Endothelial cell of umbilical vein (primary cell): ENCODE measurements around the gene GSDMA. TPM values are rescaled to one million over a fixed set of nuclear protein-coding genes. Genes with fewer than 3 reads are reported as not detected.

Experiments used
- BruUV-seq: library from RNA; stranded (reverse); fragments of 400-500 nt; replicated peaks from 2 replicates; lab custom pipeline; 2021; lab: Mats Ljungman, UMichigan
- CTCF ChIA-PET: fragments of 300-600, 350-600 bp; sonication (Branson Sonifier 250); formaldehyde crosslinking; loops from one replicate; lab custom pipeline; 2021; ENCODE audit warnings: antibody characterized with exemption, inconsistent platforms; lab: Charles Lee
- POLR2A ChIA-PET: fragments of 300-600, 350-600 bp; sonication (Branson Sonifier 250); formaldehyde crosslinking; loops from one replicate; lab custom pipeline; 2021; ENCODE audit warnings: antibody characterized with exemption, inconsistent platforms; lab: Charles Lee
- DNase-seq: peaks from one replicate; pipeline ENCODE4 v3.0.0-alpha.2; 2011; ENCODE audit warnings: low read depth, low spot score
- FAIRE-seq: peaks from 2 replicates; lab custom pipeline; 2011; peaks lifted over from hg19 to GRCh38; lab: Jason Lieb, UNC
- H2AFZ ChIP-seq: 2 replicates; pipeline ENCODE4 v1.6.0; 2012; ENCODE audit warnings: low read depth, low read length, control low read depth, inconsistent platforms
- H3K27ac ChIP-seq: 2 replicates; pipeline ENCODE4 v1.5.1; 2011; ENCODE audit warnings: low read depth, mild to moderate bottlenecking, control low read depth, low read length, moderate library complexity; ENCODE audit not compliant: insufficient read depth
- H3K27me3 ChIP-seq, 2 experiments: 2 replicates each; pipeline versions ENCODE4 v1.6.0 to v1.6.1; 2011; ENCODE audit warnings: low read length in 2 of 2, mixed read lengths in 1 of 2; ENCODE audit not compliant: control insufficient read depth in 2 of 2, insufficient read depth in 2 of 2
- H3K36me3 ChIP-seq, 2 experiments: 2 replicates in 1 of 2; 3 replicates in 1 of 2; pipeline ENCODE4 v1.5.1; 2011; ENCODE audit warnings: low read length in 2 of 2, mild to moderate bottlenecking in 1 of 2, moderate library complexity in 1 of 2; ENCODE audit not compliant: control insufficient read depth in 2 of 2, insufficient read depth in 2 of 2; ENCODE audit errors: extremely low read depth in 1 of 2
- H3K4me1 ChIP-seq: 3 replicates; pipeline ENCODE4 v1.5.1; 2011; ENCODE audit warnings: mild to moderate bottlenecking, low read length; ENCODE audit not compliant: control insufficient read depth, insufficient read depth; ENCODE audit errors: extremely low read depth
- H3K4me2 ChIP-seq: 2 replicates; pipeline ENCODE4 v1.6.1; 2011; ENCODE audit warnings: low read length, control low read depth, mixed read lengths; ENCODE audit not compliant: insufficient read depth
- H3K4me3 ChIP-seq, 3 experiments: fragments of 200-600 bp in 1 of 3; sonication (generic), shearing (Covaris generic) in 1 of 3; replicated peaks in 1 of 3; 2 replicates each; pipeline ENCODE4 v1.5.1; 2011 to 2016; ENCODE audit warnings: control low read depth in 3 of 3, low read length in 3 of 3, mild to moderate bottlenecking in 2 of 3, inconsistent platforms in 1 of 3, low read depth in 1 of 3, moderate library complexity in 1 of 3; ENCODE audit not compliant: insufficient read depth in 1 of 3
- H3K79me2 ChIP-seq: 2 replicates; pipeline ENCODE4 v1.6.0; 2012; ENCODE audit warnings: low read length, inconsistent platforms; ENCODE audit not compliant: control insufficient read depth, insufficient read depth
- H3K9ac ChIP-seq: replicated peaks from 2 replicates; pipeline ENCODE3; 2011; ENCODE audit warnings: low read length, control low read depth; ENCODE audit not compliant: insufficient read depth; ENCODE audit errors: extremely low read depth
- H3K9me1 ChIP-seq: replicated peaks from 3 replicates; pipeline ENCODE4 v1.6.0; 2011; ENCODE audit warnings: mild to moderate bottlenecking, low read length; ENCODE audit not compliant: control insufficient read depth, insufficient read depth; ENCODE audit errors: extremely low read depth
- H3K9me3 ChIP-seq: replicated peaks from 2 replicates; pipeline ENCODE4 v1.5.1; 2012; ENCODE audit warnings: low read length, inconsistent platforms; ENCODE audit not compliant: control insufficient read depth, insufficient read depth
- H4K20me1 ChIP-seq: replicated peaks from 2 replicates; pipeline ENCODE3; 2011; ENCODE audit warnings: mild to moderate bottlenecking, low read length; ENCODE audit not compliant: control insufficient read depth, insufficient read depth; ENCODE audit errors: extremely low read depth
- CTCF ChIP-seq, 2 donors: IDR thresholded peaks; 1 replicate in 1 of 2; 2 replicates in 1 of 2; pipeline ENCODE4 v1.5.1; 2011; ENCODE audit warnings: low read length in 2 of 2, mild to moderate bottlenecking in 2 of 2, moderate library complexity in 2 of 2, control low read depth in 1 of 2, inconsistent platforms in 1 of 2, low read depth in 1 of 2; ENCODE audit not compliant: insufficient read depth in 1 of 2; ENCODE audit errors: extremely low read depth in 1 of 2
- EZH2 ChIP-seq: IDR thresholded peaks from 2 replicates; pipeline ENCODE4 v1.6.1; 2012; ENCODE audit warnings: borderline replicate concordance, low read depth, mild to moderate bottlenecking, moderate library complexity, low read length, inconsistent platforms; ENCODE audit not compliant: severe bottlenecking
- FOS ChIP-seq: IDR thresholded peaks from 2 replicates; pipeline ENCODE4 v1.6.1; 2011; ENCODE audit warnings: mild to moderate bottlenecking, low read length, moderate library complexity, borderline replicate concordance; ENCODE audit not compliant: insufficient read depth
- GATA2 ChIP-seq: IDR thresholded peaks from 2 replicates; pipeline ENCODE4 v1.7.0; 2011; ENCODE audit warnings: low read depth, mild to moderate bottlenecking, moderate library complexity, mixed read lengths, low read length; ENCODE audit not compliant: insufficient read length, insufficient read depth
- JUN ChIP-seq: IDR thresholded peaks from 2 replicates; pipeline ENCODE4 v1.6.1; 2011; ENCODE audit warnings: borderline replicate concordance, low read depth; ENCODE audit not compliant: insufficient read length, insufficient read depth
- MAX ChIP-seq: IDR thresholded peaks from 2 replicates; pipeline ENCODE4 v1.6.1; 2011; ENCODE audit not compliant: insufficient read depth, insufficient read length
- MYC ChIP-seq: IDR thresholded peaks from one replicate; pipeline ENCODE4 v1.6.1; 2011; ENCODE audit warnings: mild to moderate bottlenecking, low read depth, low read length
- POLR2A ChIP-seq: IDR thresholded peaks from 2 replicates; pipeline ENCODE4 v1.6.1; 2012; ENCODE audit warnings: low read depth, mild to moderate bottlenecking, control low read depth, low read length
- POLR2AphosphoS5 ChIP-seq: IDR thresholded peaks from 2 replicates; pipeline ENCODE4 v1.6.1; 2012; ENCODE audit warnings: low read depth, mild to moderate bottlenecking, control low read depth, low read length, moderate library complexity; ENCODE audit not compliant: insufficient read depth
- dilution Hi-C: fragments of 300-500 bp; cut with MboI; formaldehyde crosslinking; loops from one replicate; pipeline ENCODE4 v1.15.0; 2019; ENCODE audit warnings: low sequenced_read_pairs; ENCODE audit not compliant: extremely low pct_ligation_motif_present
- intact Hi-C: fragments of 100-400 bp; cut with micrococcal nuclease; formaldehyde crosslinking; loops from one replicate; pipeline ENCODE4 v1.10.0; 2022
- polyA plus RNA-seq, 4 experiments: library from polyadenylated mRNA; depleted of rRNA in 3 of 4; stranded (reverse) in 3 of 4; unstranded in 1 of 4; fragments of >200 nt; gene quantifications; 2 replicates each; pipeline versions ENCODE4 v1.2.1 to v1.2.3, GENCODE V29; 2011 to 2012; ENCODE audit warnings: missing spikeins in 1 of 4
- total RNA-seq: library from RNA; stranded (reverse); gene quantifications from 2 replicates; pipeline ENCODE4 v1.2.3, GENCODE V29; 2021

GSDMA gene
- total and polyA plus RNA-seq, 2 donors (not counting 3 experiments of a cell fraction or from before 2014, with no cell fraction given) = not detected

- peak; percentile 86 for FAIRE-seq
These were observed 63.4 kb downstream of the GSDMA start for GRCh38 chr17:40025991-40026815.

More at GRCh38 chr17:40025991-40026815, 63.4 kb downstream of the GSDMA start:
- Histone ChIP-seq H3K4me2 (no peak overlapping the region), H4K20me1 (no peaks in the 10 kb centered on the region), H3K36me3 (peaks cover 5 to 32% of the 10 kb centered on the region in 2 experiments), H3K9me3 (no peaks in the 10 kb centered on the region), H3K9ac (peak overlapping the region; percentile 10), H3K27me3 (no peaks in the 10 kb centered on the region), H2AFZ (no peak overlapping the region), H3K27ac (peak overlapping the region; percentile 99), H3K9me1 (no peaks in the 10 kb centered on the region), H3K4me1 (peaks cover 55% of the 10 kb centered on the region), H3K4me3 (no peak overlapping the region), H3K79me2 (no peaks in the 10 kb centered on the region)
- TF ChIP-seq POLR2AphosphoS5 (peak; percentile 60), CTCF (IDR thresholded peaks at IDR 0.05; ENCODE audit: extremely low read depth in 1 of 2, insufficient read depth in 1 of 2, low read depth in 1 of 2, low read length in 2 of 2) (no peak), POLR2A (no peak), MAX (no peak), MYC (no peak), JUN (no peak), FOS (no peak), EZH2 (no peak), GATA2 (peak; percentile 43)
- dilution Hi-C loops (no loop called here), intact Hi-C loops (loop anchor here (2.0 kb wide), 1 partner anchor 45 kb away; the partner anchor contains the start of gene PSMD3)
- ChIA-PET CTCF (interaction anchor here (0.8 to 5.5 kb wide), 13 partner anchors 9 to 165 kb away, joined by 3 to 246 read pairs (median 5); partner anchors contain the start of gene CSF3), POLR2A (interaction anchor here (1.5 kb wide), 1 partner anchor 11 kb away, joined by 5 read pairs; the partner anchor contains the start of gene CSF3)
- peak; percentile 71 for DNase-seq
- BruUV-seq = no TSS peak
